BLaER1 (cell line): ENCODE data around the gene ZNF665.
"Not testable (repeated sequence)": the region's sequence is repeated elsewhere in the genome, so short reads cannot be mapped to it uniquely, and the experiment has no call there.

Experiments
- H3K27ac ChIP-seq: shearing (Covaris generic); formaldehyde crosslinking; 2 replicates; pipeline ENCODE4 v1.8.1; 2022
- H3K27me3 ChIP-seq: shearing (Covaris generic); formaldehyde crosslinking; 2 replicates; pipeline ENCODE4 v1.8.1; 2022
- H3K36me3 ChIP-seq: shearing (Covaris generic); formaldehyde crosslinking; 2 replicates; pipeline ENCODE4 v1.8.1; 2022
- H3K4me1 ChIP-seq: shearing (Covaris generic); formaldehyde crosslinking; 2 replicates; pipeline ENCODE4 v1.8.1; 2022
- H3K4me2 ChIP-seq: shearing (Covaris generic); formaldehyde crosslinking; 2 replicates; pipeline ENCODE4 v1.8.1; 2022
- H3K4me3 ChIP-seq: shearing (Covaris generic); formaldehyde crosslinking; 2 replicates; pipeline ENCODE4 v1.8.1; 2022
- H3K9ac ChIP-seq: shearing (Covaris generic); formaldehyde crosslinking; 2 replicates; pipeline ENCODE4 v1.8.1; 2022
- H3K9me3 ChIP-seq: shearing (Covaris generic); formaldehyde crosslinking; 2 replicates; pipeline ENCODE4 v1.8.1; 2022
- H4K20me1 ChIP-seq: shearing (Covaris generic); formaldehyde crosslinking; 2 replicates; pipeline ENCODE4 v1.8.1; 2022
- Cebpa-rat ChIP-seq: shearing (Covaris generic); IDR thresholded peaks from 2 replicates; pipeline ENCODE4 v1.8.1; 2022

ZNF665 gene

GRCh38 chr19:53130506-53130905 is 62.7 kb downstream of the ZNF665 start:
- TF ChIP-seq Cebpa-rat = no peak
- Histone ChIP-seq H3K9me3 (peaks cover 12% of the 10 kb centered on the region), H3K4me3 (no peak overlapping the region), H3K4me1 (peaks cover 8% of the 10 kb centered on the region; the same call in 1 of the 2 replicates), H3K9ac (no peak overlapping the region), H3K4me2 (no peak overlapping the region), H3K27me3 (no peaks in the 10 kb centered on the region), H3K27ac (no peak overlapping the region), H4K20me1 (no peaks in the 10 kb centered on the region), H3K36me3 (0 out of 2 replicates have a peak, but pooled peaks cover 11% of the 10 kb centered on the region)

- not testable (repeated sequence) for H3K9me3 ChIP-seq, H3K4me2 ChIP-seq, H4K20me1 ChIP-seq, H3K27me3 ChIP-seq, H3K9ac ChIP-seq, H3K4me3 ChIP-seq, H3K27ac ChIP-seq
- peaks cover 26% of the 10 kb centered on the region for H3K4me1 ChIP-seq
- H3K36me3 ChIP-seq = peaks cover 22% of the 10 kb centered on the region; the same call in 1 of the 2 replicates
These were observed 66.2 kb downstream of the ZNF665 start for GRCh38 chr19:53126733-53127526.

GRCh38 chr19:53123400-53123799 is 69.8 kb downstream of the ZNF665 start:
- no peak overlapping the region for H3K4me3 ChIP-seq

More at GRCh38 chr19:53123400-53123799, 69.8 kb downstream of the ZNF665 start:
- H3K27me3 ChIP-seq = no peaks in the 10 kb centered on the region
- H3K4me2 ChIP-seq = no peak overlapping the region; the same call in 1 of the 2 replicates
- 0 out of 2 replicates have a peak, but pooled peaks cover 8% of the 10 kb centered on the region for H3K9me3 ChIP-seq
- no peaks in the 10 kb centered on the region for H4K20me1 ChIP-seq
- TF ChIP-seq Cebpa-rat = no peak
- H3K4me1 ChIP-seq = peaks cover 18% of the 10 kb centered on the region
- H3K9ac ChIP-seq = no peak overlapping the region
- no peak overlapping the region for H3K27ac ChIP-seq
- peaks cover 28% of the 10 kb centered on the region; the same call in 1 of the 2 replicates for H3K36me3 ChIP-seq
